ENCODE measurements around the gene CYP46A1. TPM values are rescaled to one million over a fixed set of nuclear protein-coding genes. Genes with fewer than 3 reads are reported as not detected.

Gene CYP46A1
- total and polyA plus RNA-seq, 2 donors (not counting 1 experiment from before 2014, with no cell fraction given) = 0.27 to 0.28 TPM

GRCh38 chr14:99696929-99697328 is 12.8 kb downstream of the CYP46A1 start:
- intact Hi-C loops (cut with micrococcal nuclease) = no loop called here
- no peaks in the 10 kb centered on the region for H3K79me2 ChIP-seq (ENCODE audit: control insufficient read depth, insufficient read depth, low read length)
- WGBS (ENCODE audit: insufficient coverage) = 92% methylated on average over 4 of the region's 4 CpGs
- Mint-ChIP-seq H3K9me3 (ENCODE audit: insufficient read depth) (no peaks in the 10 kb centered on the region), H3K4me1 (no peaks in the 10 kb centered on the region), H3K4me3 (no peak overlapping the region), H3K27ac (no peak overlapping the region), H3K27me3 (peaks cover 44% of the 10 kb centered on the region)
- peaks cover 0 to 4% (median 0%) of the 10 kb centered on the region in 3 donors for H3K9me3 ChIP-seq (ENCODE audit: control extremely low read depth in 1 of 3, control insufficient read depth in 2 of 3, insufficient read depth in 1 of 3, low read length in 2 of 3)
- H3K36me3 ChIP-seq (replicated peaks in 1 of 2; ENCODE audit: control extremely low read depth in 1 of 2, control insufficient read depth in 1 of 2, extremely low read depth in 1 of 2, insufficient read depth in 2 of 2, low read length in 1 of 2) = no peaks in the 10 kb centered on the region
- CTCF ChIA-PET = interaction anchor here (0.7 kb wide), 1 partner anchor 10 kb away, joined by 3 read pairs; no protein-coding TSS in a partner anchor
- H2AFZ ChIP-seq (ENCODE audit: insufficient read depth, low read depth, low read length, poor library complexity, severe bottlenecking) = no peak overlapping the region
- TF ChIP-seq CTCF (IDR thresholded peaks at IDR 0.05) (no peak), EZH2 (IDR thresholded peaks at IDR 0.05; ENCODE audit: borderline replicate concordance, insufficient read depth, low read depth, low read length, poor library complexity, severe bottlenecking) (no peak)
- no peak overlapping the region for H3K4me3 ChIP-seq (ENCODE audit: control extremely low read depth in 1 of 5, extremely low read depth in 1 of 5, insufficient read depth in 1 of 5, low read depth in 2 of 5, low read length in 4 of 5)
- ATAC-seq (ENCODE audit: low read depth) (no peak), DNase-seq (no peak)
- POLR2A ChIA-PET = no interaction called here
- no peak overlapping the region for H3K27ac ChIP-seq (ENCODE audit: low read length in 2 of 2)
- no peaks in the 10 kb centered on the region for H4K20me1 ChIP-seq (ENCODE audit: control insufficient read depth, insufficient read depth, low read length, poor library complexity, severe bottlenecking)
- no peak overlapping the region for H3K4me2 ChIP-seq (replicated peaks; ENCODE audit: low read depth, low read length, poor library complexity, severe bottlenecking)
- H3K9ac ChIP-seq (ENCODE audit: low read length) = no peak overlapping the region
- no peaks in the 10 kb centered on the region for H3K4me1 ChIP-seq (ENCODE audit: control insufficient read depth in 2 of 2, insufficient read depth in 2 of 2, low read length in 2 of 2)
- H3K27me3 ChIP-seq (replicated peaks in 1 of 4; ENCODE audit: control extremely low read depth in 1 of 4, control insufficient read depth in 3 of 4, insufficient read depth in 4 of 4, low read length in 3 of 4) = peaks cover 0 to 4% (median 0%) of the 10 kb centered on the region in 4 experiments

GRCh38 chr14:99698236-99698635 is 14.1 kb downstream of the CYP46A1 start:
- Mint-ChIP-seq H3K9me3 (ENCODE audit: insufficient read depth) (peaks cover 5% of the 10 kb centered on the region), H3K27ac (no peak overlapping the region), H3K27me3 (peaks cover 44% of the 10 kb centered on the region), H3K4me3 (no peak overlapping the region), H3K4me1 (no peaks in the 10 kb centered on the region)
- 63% methylated on average over 3 of the region's 6 CpGs for WGBS (ENCODE audit: insufficient coverage)
- no peak overlapping the region for H3K4me2 ChIP-seq (replicated peaks; ENCODE audit: low read depth, low read length, poor library complexity, severe bottlenecking)
- no peak overlapping the region for H3K4me3 ChIP-seq (ENCODE audit: control extremely low read depth in 1 of 5, extremely low read depth in 1 of 5, insufficient read depth in 1 of 5, low read depth in 2 of 5, low read length in 4 of 5)
- H3K4me1 ChIP-seq (ENCODE audit: control insufficient read depth in 2 of 2, insufficient read depth in 2 of 2, low read length in 2 of 2) = no peaks in the 10 kb centered on the region
- TF ChIP-seq CTCF (IDR thresholded peaks at IDR 0.05) (no peak), EZH2 (IDR thresholded peaks at IDR 0.05; ENCODE audit: borderline replicate concordance, insufficient read depth, low read depth, low read length, poor library complexity, severe bottlenecking) (no peak)
- no peak overlapping the region for H3K27ac ChIP-seq (ENCODE audit: low read length in 2 of 2)
- no peak overlapping the region for H2AFZ ChIP-seq (ENCODE audit: insufficient read depth, low read depth, low read length, poor library complexity, severe bottlenecking)
- no peaks in the 10 kb centered on the region for H3K79me2 ChIP-seq (ENCODE audit: control insufficient read depth, insufficient read depth, low read length)
- intact Hi-C loops (cut with micrococcal nuclease) = no loop called here
- no peak overlapping the region for H3K9ac ChIP-seq (ENCODE audit: low read length)
- H3K27me3 ChIP-seq (replicated peaks in 1 of 4; ENCODE audit: control extremely low read depth in 1 of 4, control insufficient read depth in 3 of 4, insufficient read depth in 4 of 4, low read length in 3 of 4) = peaks cover 0 to 4% (median 0%) of the 10 kb centered on the region in 4 experiments
- POLR2A ChIA-PET = no interaction called here
- CTCF ChIA-PET = no interaction called here
- H3K9me3 ChIP-seq (ENCODE audit: control extremely low read depth in 1 of 3, control insufficient read depth in 2 of 3, insufficient read depth in 1 of 3, low read length in 2 of 3) = peaks cover 0 to 8% (median 5%) of the 10 kb centered on the region in 3 donors
- H4K20me1 ChIP-seq (ENCODE audit: control insufficient read depth, insufficient read depth, low read length, poor library complexity, severe bottlenecking) = no peaks in the 10 kb centered on the region
- no peaks in the 10 kb centered on the region for H3K36me3 ChIP-seq (replicated peaks in 1 of 2; ENCODE audit: control extremely low read depth in 1 of 2, control insufficient read depth in 1 of 2, extremely low read depth in 1 of 2, insufficient read depth in 2 of 2, low read length in 1 of 2)
- DNase-seq (no peak), ATAC-seq (ENCODE audit: low read depth) (no peak)

Data from B cell (primary cell).